Common myeloid progenitor, CD34-positive (primary cell): ENCODE results near the gene LAMA5.
A peak's percentile ranks its signal among the peaks of the same experiment; 100 is the strongest.

Source experiments
- CTCF ChIA-PET: fragments of 350-600 bp; sonication (Branson Sonifier 250); formaldehyde crosslinking; loops from one replicate; lab custom pipeline; 2021; ENCODE audit warnings: antibody characterized with exemption; lab: Charles Lee
- POLR2A ChIA-PET: fragments of 350-600 bp; sonication (Branson Sonifier 250); formaldehyde crosslinking; loops from one replicate; lab custom pipeline; 2021; ENCODE audit warnings: antibody characterized with exemption; lab: Charles Lee
- DNase-seq, 3 donors: peaks; one replicate each; pipeline versions ENCODE4 v3.0.0 to v3.0.0-alpha.2; 2013
- H3K27ac ChIP-seq, 2 experiments: 1 replicate in 1 of 2; 2 replicates in 1 of 2; pipeline ENCODE4 v1.7.0; 2013; ENCODE audit warnings: inconsistent platforms in 2 of 2, low read length in 2 of 2, mild to moderate bottlenecking in 2 of 2, low read depth in 1 of 2, moderate library complexity in 1 of 2; ENCODE audit not compliant: severe bottlenecking in 2 of 2, insufficient read depth in 1 of 2, poor library complexity in 1 of 2
- H3K27me3 ChIP-seq, 5 experiments: replicated peaks in 2 of 5; 1 replicate in 3 of 5; 2 replicates in 2 of 5; pipeline versions ENCODE4 v1.6.1 to v1.7.0; 2013; ENCODE audit warnings: low read length in 4 of 5, mild to moderate bottlenecking in 2 of 5, moderate library complexity in 2 of 5, inconsistent platforms in 1 of 5; ENCODE audit not compliant: insufficient read depth in 5 of 5, control insufficient read depth in 4 of 5
- H3K36me3 ChIP-seq, 4 experiments: 1 replicate in 2 of 4; 2 replicates in 2 of 4; pipeline versions ENCODE4 v1.6.1 to v1.7.0; 2013; ENCODE audit warnings: low read length in 3 of 4, control low read depth in 1 of 4, mild to moderate bottlenecking in 1 of 4; ENCODE audit not compliant: control insufficient read depth in 4 of 4, insufficient read depth in 4 of 4
- H3K4me1 ChIP-seq, 4 experiments: 1 replicate in 3 of 4; 2 replicates in 1 of 4; pipeline versions ENCODE4 v1.6.1 to v1.7.1; 2013; ENCODE audit warnings: low read length in 3 of 4, mild to moderate bottlenecking in 3 of 4, control low read depth in 1 of 4, inconsistent platforms in 1 of 4, moderate library complexity in 1 of 4; ENCODE audit not compliant: control insufficient read depth in 4 of 4, insufficient read depth in 4 of 4; ENCODE audit errors: control extremely low read depth in 1 of 4
- H3K4me3 ChIP-seq, 7 experiments: 1 replicate in 4 of 7; 2 replicates in 3 of 7; pipeline versions ENCODE4 v1.5.1 to v1.7.0; 2013; ENCODE audit warnings: mild to moderate bottlenecking in 7 of 7, low read length in 6 of 7, moderate library complexity in 6 of 7, inconsistent platforms in 2 of 7, low read depth in 2 of 7, control low read depth in 1 of 7; ENCODE audit not compliant: insufficient read depth in 4 of 7, control insufficient read depth in 1 of 7; ENCODE audit errors: extremely low read depth in 1 of 7
- H3K9me3 ChIP-seq, 5 experiments: 1 replicate in 4 of 5; 2 replicates in 1 of 5; pipeline versions ENCODE4 v1.6.1 to v1.7.1; 2013; ENCODE audit warnings: low read length in 4 of 5, mild to moderate bottlenecking in 2 of 5, inconsistent platforms in 1 of 5, low read depth in 1 of 5, moderate library complexity in 1 of 5; ENCODE audit not compliant: control insufficient read depth in 4 of 5, insufficient read depth in 2 of 5; ENCODE audit errors: control extremely low read depth in 1 of 5
- WGBS: methylation state at CpG from one replicate; pipeline ENCODE4 v1.1.5; 2013; ENCODE audit not compliant: insufficient coverage; 5-methylcytosine and 5-hydroxymethylcytosine counted together

LAMA5 gene

GRCh38 chr20:62318400-62319345 is 48.4 kb downstream of the LAMA5 start:
- Histone ChIP-seq H3K27me3 (no peaks in the 10 kb centered on the region), H3K27ac (no peak overlapping the region), H3K36me3 (no peaks in the 10 kb centered on the region), H3K9me3 (no peaks in the 10 kb centered on the region), H3K4me3 (no peak overlapping the region), H3K4me1 (no peaks in the 10 kb centered on the region)
- ChIA-PET POLR2A (no interaction called here), CTCF (interaction anchor here (1.3 kb wide), 1 partner anchor 12 kb away, joined by 3 read pairs; no protein-coding TSS in a partner anchor)
- peak in 1 of 3 donors; percentile 16 for DNase-seq
- WGBS, result 99% methylated on average over 29 of the region's 36 CpGs

- H3K4me3 ChIP-seq, result no peak overlapping the region
- ChIA-PET CTCF (interaction anchor here (1.3 to 1.4 kb wide), 2 partner anchors 11 kb away, joined by 3 read pairs; no protein-coding TSS in a partner anchor), POLR2A (interaction anchor here (0.6 kb wide), 1 partner anchor 43 kb away, joined by 3 read pairs; no protein-coding TSS in a partner anchor)
- no peaks in the 10 kb centered on the region for H3K27me3 ChIP-seq
- H3K36me3 ChIP-seq, result no peaks in the 10 kb centered on the region
- peak in 1 of 3 donors; percentile 14 for DNase-seq
- H3K4me1 ChIP-seq, result no peaks in the 10 kb centered on the region
- no peaks in the 10 kb centered on the region for H3K9me3 ChIP-seq
- WGBS, result 89% methylated on average over 14 of the region's 18 CpGs
- H3K27ac ChIP-seq, result no peak overlapping the region
Observed at GRCh38 chr20:62317167-62317655, 49.9 kb downstream of the LAMA5 start.

GRCh38 chr20:62316331-62317166 is 50.6 kb downstream of the LAMA5 start:
- ChIA-PET CTCF (interaction anchor here (1.1 to 1.4 kb wide), 2 partner anchors 10 to 15 kb away, joined by 3 read pairs; no protein-coding TSS in a partner anchor), POLR2A (no interaction called here)
- no peak overlapping the region for H3K27ac ChIP-seq
- DNase-seq, result peak in 1 of 3 donors; percentile 28
- no peaks in the 10 kb centered on the region for H3K27me3 ChIP-seq
- H3K36me3 ChIP-seq, result no peaks in the 10 kb centered on the region
- H3K9me3 ChIP-seq, result no peaks in the 10 kb centered on the region
- no peak overlapping the region for H3K4me3 ChIP-seq
- H3K4me1 ChIP-seq, result no peaks in the 10 kb centered on the region
- 90% methylated on average over 35 of the region's 40 CpGs for WGBS

- Histone ChIP-seq H3K27me3 (no peaks in the 10 kb centered on the region), H3K4me3 (no peak overlapping the region), H3K36me3 (no peaks in the 10 kb centered on the region), H3K4me1 (no peaks in the 10 kb centered on the region), H3K9me3 (no peaks in the 10 kb centered on the region), H3K27ac (no peak overlapping the region)
- no peak for DNase-seq
- ChIA-PET CTCF (interaction anchor here (1.1 to 1.4 kb wide), 2 partner anchors 9 to 15 kb away, joined by 3 read pairs; no protein-coding TSS in a partner anchor), POLR2A (no interaction called here)
- 95% methylated on average over 10 of the region's 12 CpGs for WGBS
Observed at GRCh38 chr20:62315773-62316172, 51.3 kb downstream of the LAMA5 start.

GRCh38 chr20:62314711-62315302 is 52.3 kb downstream of the LAMA5 start:
- H3K4me1 ChIP-seq, result no peaks in the 10 kb centered on the region
- ChIA-PET POLR2A (interaction anchor here (0.7 kb wide), 1 partner anchor 68 kb away, joined by 4 read pairs; no protein-coding TSS in a partner anchor), CTCF (no interaction called here)
- H3K9me3 ChIP-seq, result no peaks in the 10 kb centered on the region
- no peaks in the 10 kb centered on the region for H3K27me3 ChIP-seq
- H3K4me3 ChIP-seq, result no peak overlapping the region
- no peak for DNase-seq
- H3K27ac ChIP-seq, result no peak overlapping the region
- no peaks in the 10 kb centered on the region for H3K36me3 ChIP-seq
- 96% methylated on average over 25 of the region's 25 CpGs for WGBS

- no peaks in the 10 kb centered on the region for H3K4me1 ChIP-seq
- H3K9me3 ChIP-seq, result no peaks in the 10 kb centered on the region
- H3K36me3 ChIP-seq, result peaks cover 0 to under 1% (median 0%) of the 10 kb centered on the region in 4 experiments
- H3K27ac ChIP-seq, result no peak overlapping the region
- POLR2A ChIA-PET, result interaction anchor here (0.7 kb wide), 1 partner anchor 68 kb away, joined by 4 read pairs; no protein-coding TSS in a partner anchor
- no peak overlapping the region for H3K4me3 ChIP-seq
- CTCF ChIA-PET, result no interaction called here
- DNase-seq, result no peak
- WGBS, result 96% methylated on average over 12 of the region's 12 CpGs
- H3K27me3 ChIP-seq, result no peaks in the 10 kb centered on the region
Observed at GRCh38 chr20:62314339-62314638, 52.8 kb downstream of the LAMA5 start.
